GM12892 (cell line): ENCODE results near the gene MRPS33.

Experiments used
- POLR2A ChIP-seq: IDR thresholded peaks from 2 replicates; pipeline ENCODE4 v1.6.1; 2011; ENCODE audit warnings: low read depth, low read length, control low read depth
- POLR2AphosphoS5 ChIP-seq: IDR thresholded peaks from 2 replicates; pipeline ENCODE4 v1.6.1; 2011; ENCODE audit warnings: low read depth, low read length, control low read depth
- TAF1 ChIP-seq: IDR thresholded peaks from 2 replicates; pipeline ENCODE4 v1.6.1; 2011; ENCODE audit warnings: low read depth, mild to moderate bottlenecking, control low read depth, low read length, borderline replicate concordance

DNA sequence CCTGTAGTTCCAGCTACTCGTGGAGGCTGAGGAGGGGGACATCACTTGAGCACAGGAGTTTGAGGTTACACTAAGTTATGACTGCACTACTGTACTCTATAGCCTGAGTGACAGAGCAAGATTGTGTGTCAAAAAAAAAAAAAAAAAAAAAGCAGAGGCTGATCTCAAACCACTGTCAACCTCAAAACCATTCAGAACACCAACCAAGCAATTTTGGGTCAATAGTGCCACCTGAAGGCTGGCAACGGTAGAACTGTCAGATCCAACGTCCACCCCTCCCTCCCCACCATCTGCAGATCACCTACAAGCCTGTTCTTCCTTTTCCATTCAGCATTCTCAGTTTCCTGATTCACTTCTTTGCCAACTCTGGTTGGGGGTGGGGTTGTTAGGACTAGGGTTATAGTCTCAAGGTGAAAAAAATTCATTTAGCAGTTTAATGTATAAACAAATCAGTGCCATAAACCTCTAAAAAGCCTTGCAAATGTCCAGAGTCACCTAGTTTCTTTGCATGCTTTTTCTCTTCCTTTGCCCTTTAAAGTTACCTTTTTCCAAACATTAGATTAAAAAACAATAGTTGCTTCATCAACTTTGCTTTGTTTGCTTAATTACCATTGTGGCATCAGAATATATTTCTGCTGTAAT is 2.6 kb downstream of the MRPS33 start:
- TF ChIP-seq POLR2A: no peak
- TF ChIP-seq POLR2AphosphoS5: no peak
- no peak for TF ChIP-seq TAF1
